SK-N-MC (cell line): ENCODE data around the gene TXNIP.

Experiments
- EZH2 ChIP-seq: fragments of 200-600 bp; sonication (generic); IDR thresholded peaks from one replicate; pipeline ENCODE4 v1.6.1; 2017; ENCODE audit warnings: antibody characterized with exemption
- POLR2AphosphoS5 ChIP-seq: IDR thresholded peaks from 2 replicates; pipeline ENCODE4 v1.6.1; 2012; ENCODE audit warnings: mild to moderate bottlenecking, low read depth, low read length, borderline replicate concordance

DNA sequence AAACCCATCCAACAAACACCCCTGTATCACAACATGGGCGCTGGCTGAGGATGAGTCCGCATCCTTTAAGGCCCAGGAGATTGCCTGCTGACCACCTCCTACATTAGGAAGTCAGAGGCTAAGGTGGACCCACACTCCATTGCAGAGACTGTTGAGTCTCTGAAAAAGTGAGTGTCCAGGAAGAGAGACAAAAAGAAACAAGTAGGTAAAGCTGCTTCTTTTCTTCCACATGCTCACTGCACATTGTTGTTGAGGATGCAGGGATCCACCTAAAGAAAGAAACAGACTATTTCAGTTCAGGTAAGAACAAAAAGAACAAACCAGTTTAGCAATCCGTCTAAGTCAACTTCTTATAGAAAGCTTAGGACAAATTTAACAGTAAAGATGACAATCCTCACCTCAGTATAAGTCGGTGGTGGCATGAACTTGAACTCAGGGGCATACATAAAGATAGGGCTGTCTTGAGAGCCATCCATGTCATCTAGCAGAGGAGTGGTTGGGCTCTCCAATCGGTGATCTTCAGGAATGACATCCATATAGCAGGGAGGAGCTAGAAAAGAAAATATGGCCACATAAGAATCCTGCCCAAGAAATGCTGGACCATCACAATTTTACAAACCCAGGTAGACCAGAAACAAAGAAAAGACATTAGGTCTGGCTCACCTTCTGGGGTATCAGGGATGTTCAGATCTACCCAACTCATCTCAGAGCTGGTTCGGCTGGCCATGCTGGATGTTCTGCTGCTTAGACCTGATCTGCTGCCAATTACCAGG lies 2.6 kb downstream of the TXNIP start:
- TF ChIP-seq POLR2AphosphoS5 = no peak
- no peak for TF ChIP-seq EZH2
